Measurements from ENCODE around the gene TMTC2.

TMTC2 gene

DNA sequence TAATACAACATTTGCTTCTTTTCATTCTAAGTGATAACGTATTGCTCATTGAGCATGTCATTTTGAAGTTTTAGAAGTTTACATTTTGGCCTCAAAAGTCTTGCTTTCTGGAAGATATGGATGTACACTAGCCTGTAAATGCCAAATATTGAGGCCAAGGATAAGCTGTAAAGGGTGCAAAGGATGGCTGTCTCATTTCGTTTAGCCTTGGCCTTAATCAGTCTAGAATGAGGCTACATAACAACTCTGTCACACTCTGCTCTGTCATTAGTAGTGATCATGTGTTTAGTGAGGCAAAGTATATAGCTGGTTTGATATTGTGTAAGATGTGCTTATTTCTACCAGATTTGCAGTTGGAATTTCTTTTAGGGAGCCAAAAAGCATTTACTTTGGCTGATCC lies 344.5 kb downstream of the TMTC2 start:
- DNase-seq: no peak

DNA sequence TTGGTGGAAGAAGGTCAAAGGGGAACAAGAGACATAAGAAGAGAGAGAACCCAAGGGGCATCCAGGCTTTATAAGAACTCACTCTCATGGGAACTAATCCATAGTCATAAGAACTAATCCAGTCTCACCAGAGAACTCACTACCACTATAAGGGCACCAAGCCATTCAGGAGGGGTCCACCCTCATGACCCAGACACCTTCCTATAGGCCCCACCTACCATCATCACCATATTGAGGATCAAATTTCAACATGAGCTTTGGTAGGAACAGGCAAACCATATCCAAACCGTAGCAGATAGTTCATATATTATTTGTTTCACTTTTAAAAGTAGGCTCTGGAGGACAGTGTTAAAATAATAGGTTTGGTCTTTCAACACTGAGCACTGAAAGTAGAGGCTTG lies 350.1 kb downstream of the TMTC2 start:
- DNase-seq: no peak

DNA sequence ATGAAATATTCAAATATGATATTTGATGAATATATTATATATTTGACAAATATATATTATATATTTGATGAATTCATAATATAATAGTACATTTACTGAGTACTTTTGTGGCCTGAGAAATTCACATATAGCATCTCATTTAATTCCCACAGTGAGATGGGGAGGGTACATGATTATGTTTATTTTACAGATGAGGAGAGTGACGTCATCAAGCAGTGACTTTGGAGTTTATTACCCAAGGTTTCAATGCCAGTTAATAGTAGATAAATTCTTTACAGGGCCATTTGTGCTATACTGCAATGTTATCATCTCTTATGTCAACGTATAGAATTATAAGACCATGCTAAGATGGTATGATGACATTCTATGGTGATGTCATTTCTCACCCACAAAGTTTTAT lies 352.7 kb downstream of the TMTC2 start:
- no peak for DNase-seq

DNA sequence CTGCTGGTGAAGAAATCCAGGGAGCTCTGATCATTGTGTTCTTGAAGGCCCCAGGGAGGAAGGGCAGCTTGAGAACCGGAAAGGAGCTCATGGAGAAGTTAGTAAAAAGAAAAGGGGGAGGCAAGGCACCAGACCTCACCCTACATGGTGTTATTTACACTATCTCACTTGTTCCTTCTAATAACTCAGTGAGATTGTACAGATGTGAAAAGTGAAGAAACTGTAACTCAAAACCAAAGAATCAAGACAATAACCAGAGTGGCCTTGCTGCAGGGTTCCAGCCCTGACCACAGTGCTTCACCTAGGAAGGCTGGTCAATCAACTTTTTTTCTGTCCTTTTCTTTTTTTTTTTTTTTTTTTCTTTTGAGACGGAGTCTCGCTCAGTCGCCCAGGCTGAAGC lies 353.6 kb downstream of the TMTC2 start:
- DNase-seq: no peak

DNA sequence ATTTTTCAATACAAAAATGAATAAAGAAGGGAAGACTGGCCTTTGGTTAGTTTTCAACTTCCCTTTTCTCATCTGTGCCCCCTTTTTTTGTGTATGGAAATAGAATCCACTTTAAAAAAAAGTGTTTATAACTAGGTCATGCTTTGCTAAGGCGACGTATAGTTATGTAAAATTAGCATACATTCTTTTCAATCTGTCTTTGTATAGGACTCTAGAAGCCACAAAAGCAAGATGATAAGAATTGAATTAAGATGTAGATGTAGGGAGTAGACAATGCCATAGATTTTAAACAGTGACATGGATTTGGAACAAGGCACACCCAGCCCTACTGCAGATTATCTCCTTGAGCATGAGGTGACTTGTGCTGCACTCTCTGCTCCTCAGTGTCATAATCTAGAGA lies 354.3 kb downstream of the TMTC2 start:
- DNase-seq: no peak

- no peak for DNase-seq
Measured at GRCh38 chr12:83042441-83043200, 355.9 kb downstream of the TMTC2 start.

- no peak for DNase-seq
Measured at GRCh38 chr12:83044736-83045135, 358.0 kb downstream of the TMTC2 start.

- no peak for DNase-seq
Measured at GRCh38 chr12:83046019-83046418, 359.3 kb downstream of the TMTC2 start.

- DNase-seq: no peak
Measured at GRCh38 chr12:83049306-83049705, 362.6 kb downstream of the TMTC2 start.

DNA sequence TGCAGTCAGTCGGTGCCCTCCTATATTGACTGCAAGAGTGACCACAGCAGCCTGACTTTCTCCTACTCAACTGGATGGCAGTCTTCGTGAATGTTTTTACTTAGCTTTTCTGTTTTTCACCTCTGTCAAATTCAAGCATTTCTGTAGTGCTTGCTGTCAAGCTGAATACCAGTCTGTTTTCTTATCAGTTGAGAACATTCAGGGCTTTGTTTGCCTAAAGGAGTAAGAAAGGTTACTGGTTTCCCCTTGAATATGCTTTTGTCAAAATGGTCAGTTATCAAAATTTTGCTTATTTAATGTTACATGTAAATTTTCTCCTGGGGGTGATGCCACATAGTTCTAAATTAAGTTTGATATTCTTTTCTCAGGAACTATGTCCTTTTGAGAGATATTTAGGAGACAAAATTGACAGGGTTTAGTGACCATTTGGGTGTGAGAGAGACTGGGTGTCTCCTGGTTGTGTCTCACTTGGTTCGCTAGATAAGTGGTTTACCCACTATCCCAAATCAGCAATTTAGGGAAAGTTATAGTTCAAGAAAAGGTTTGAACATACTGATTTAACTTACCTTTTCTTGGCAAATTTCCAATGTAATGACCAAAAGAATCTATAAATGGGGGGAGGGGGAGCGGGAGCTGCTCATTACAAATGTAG lies 366.3 kb downstream of the TMTC2 start:
- DNase-seq: no peak

GRCh38 chr12:83057436-83057835 lies 370.7 kb downstream of the TMTC2 start:
- no peak for DNase-seq

DNA sequence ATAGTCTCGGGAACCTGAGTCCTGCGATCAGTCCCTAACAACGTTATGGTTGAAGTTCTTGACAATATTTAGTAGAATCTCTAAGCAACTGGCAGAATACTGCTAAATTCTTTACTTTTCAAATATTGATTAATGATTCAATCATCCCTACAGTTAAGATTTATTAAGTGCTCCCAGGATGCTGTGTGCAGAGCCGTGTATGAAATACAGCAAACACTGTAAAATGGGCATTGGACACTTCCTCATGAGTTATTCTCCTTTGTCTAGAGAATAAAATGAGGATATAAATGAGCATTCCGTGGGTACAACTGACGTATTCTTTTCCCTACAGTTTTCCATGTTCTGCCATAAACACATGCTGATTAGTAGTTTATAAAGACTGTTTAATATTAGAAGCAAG lies 372.4 kb downstream of the TMTC2 start:
- DNase-seq: no peak

- DNase-seq: no peak
Measured at GRCh38 chr12:83065562-83065961, 378.9 kb downstream of the TMTC2 start.

- DNase-seq: no peak
Measured at GRCh38 chr12:83067981-83068380, 381.3 kb downstream of the TMTC2 start.

GRCh38 chr12:83074358-83074894 lies 387.7 kb downstream of the TMTC2 start:
- no peak for DNase-seq

- no peak for DNase-seq
Measured at GRCh38 chr12:83075471-83075870, 388.8 kb downstream of the TMTC2 start.

- DNase-seq: no peak
Measured at GRCh38 chr12:83077041-83077440, 390.3 kb downstream of the TMTC2 start.

GRCh38 chr12:83082690-83083276 lies 396.1 kb downstream of the TMTC2 start:
- no peak for DNase-seq

GRCh38 chr12:83083616-83084015 lies 396.9 kb downstream of the TMTC2 start:
- DNase-seq: no peak

- DNase-seq: no peak
Measured at GRCh38 chr12:83084516-83085234, 398.0 kb downstream of the TMTC2 start.

DNA sequence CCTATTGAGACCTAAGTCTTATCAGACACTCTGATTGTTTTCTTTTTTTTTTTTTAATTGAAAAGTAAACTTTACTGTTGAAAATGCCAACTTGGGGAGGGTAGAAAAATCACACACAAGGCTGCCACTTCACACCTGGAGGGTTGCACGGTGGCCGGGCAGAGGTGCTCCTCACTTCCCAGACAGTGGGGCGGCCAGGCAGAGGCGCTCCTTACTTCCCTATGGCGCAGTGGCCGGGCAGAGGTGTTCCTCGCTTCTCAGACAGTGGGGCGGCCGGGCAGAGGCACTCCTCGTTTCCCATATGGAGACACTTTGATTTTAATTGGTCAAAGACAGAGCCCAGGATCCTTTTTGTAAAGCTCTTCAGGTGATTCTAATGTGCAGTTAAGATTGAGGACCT lies 399.3 kb downstream of the TMTC2 start:
- no peak for DNase-seq

DNA sequence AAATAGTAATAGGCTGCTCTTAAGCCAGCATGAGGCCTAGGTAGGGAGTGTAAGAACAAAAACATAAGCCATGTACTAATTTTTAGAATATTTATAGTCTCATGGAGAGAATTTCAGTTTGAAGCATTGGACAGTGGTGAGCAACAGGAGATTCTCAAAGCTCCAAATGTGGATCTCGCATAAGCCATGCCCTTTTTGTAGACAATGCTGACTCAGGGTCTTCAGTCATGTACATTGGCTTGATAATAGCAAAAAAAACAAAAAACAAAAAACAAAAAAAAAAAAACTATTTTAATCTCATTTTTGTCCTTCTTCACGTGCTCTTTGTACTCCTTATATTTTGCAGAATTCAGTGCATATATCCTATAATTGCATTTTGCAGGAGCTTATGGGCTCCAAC lies 402.9 kb downstream of the TMTC2 start:
- DNase-seq: no peak

- DNase-seq: no peak
Measured at GRCh38 chr12:83092129-83092528, 405.4 kb downstream of the TMTC2 start.
